ENCODE data around the gene ALDH18A1. TPM values are rescaled to one million over a fixed set of nuclear protein-coding genes. Genes with fewer than 3 reads are reported as not detected.
"Not testable (repeated sequence)": the region's sequence is repeated elsewhere in the genome, so short reads cannot be mapped to it uniquely, and the experiment has no call there.

The ALDH18A1 gene
- 10 to 100 TPM; 52.2 to 63.3 (median 60.6) TPM for polyA plus RNA-seq (ENCODE audit: insufficient read depth in 1 of 5, insufficient read length in 5 of 5, low replicate concordance in 1 of 5)
- long read RNA-seq, donor 1, transcript ALDH18A1-202 (18 exons, 3,359 nt) = major isoform, 5 of 14 reads
- long read RNA-seq, donor 1, partial matches to known transcripts = 6 of 14 reads
- long read RNA-seq, donor 1, other reads (novel, unspliced or antisense) = 0 of 14 reads
- long read RNA-seq, donor 2, transcript ALDH18A1-202 (18 exons, 3,359 nt) = major isoform, 5 of 11 reads
- long read RNA-seq, donor 2, partial matches to known transcripts = 5 of 11 reads
- long read RNA-seq, donor 2, other reads (novel, unspliced or antisense) = 0 of 11 reads
- long read RNA-seq, donor 3, transcript ALDH18A1-202 (18 exons, 3,359 nt) = major isoform, 5 of 5 reads
- long read RNA-seq, donor 3, partial matches to known transcripts = 0 of 5 reads
- long read RNA-seq, donor 3, other reads (novel, unspliced or antisense) = 0 of 5 reads
- long read RNA-seq, donor 4, partial matches to known transcripts = 5 of 8 reads
- long read RNA-seq, donor 4, other reads (novel, unspliced or antisense) = 0 of 8 reads
- long read RNA-seq, donor 5, partial matches to known transcripts = 28 of 32 reads
- long read RNA-seq, donor 5, other reads (novel, unspliced or antisense) = 0 of 32 reads
- long read RNA-seq, donor 6, transcript ALDH18A1-202 (18 exons, 3,359 nt) = major isoform, 9 of 15 reads
- long read RNA-seq, donor 6, partial matches to known transcripts = 5 of 15 reads
- long read RNA-seq, donor 6, other reads (novel, unspliced or antisense) = 0 of 15 reads
- long read RNA-seq, donor 7, transcript ALDH18A1-202 (18 exons, 3,359 nt) = major isoform, 8 of 20 reads
- long read RNA-seq, donor 7, partial matches to known transcripts = 10 of 20 reads
- long read RNA-seq, donor 7, other reads (novel, unspliced or antisense) = 0 of 20 reads
- long read RNA-seq, donor 8, partial matches to known transcripts = 0 of 2 reads
- long read RNA-seq, donor 8, other reads (novel, unspliced or antisense) = 0 of 2 reads

GRCh38 chr10:95656291-95657164, at the start of gene ALDH18A1:
TSS of gene ALDH18A1 (minus strand) at chr10:95656711. CDS start at chr10:95653377, 3,334 bp downstream.
- DNase-seq = peak; percentile 95

- no peak for DNase-seq
Observed at GRCh38 chr10:95698415-95698814, 41.9 kb upstream of the ALDH18A1 start.

- DNase-seq = no peak
Observed at GRCh38 chr10:95697429-95697828, 40.9 kb upstream of the ALDH18A1 start.

- no peak for DNase-seq
Observed at GRCh38 chr10:95694665-95695064, 38.2 kb upstream of the ALDH18A1 start.

GRCh38 chr10:95693668-95694534, 37.4 kb upstream of the ALDH18A1 start, which contains the start of gene TCTN3:
TSS of gene TCTN3 (minus strand) at chr10:95693927. CDS start at chr10:95693899, 28 bp downstream.
- DNase-seq = peak; percentile 99 to 100

GRCh38 chr10:95693071-95693667, 36.7 kb upstream of the ALDH18A1 start:
- peak in 1 of 2 donors; percentile 2 for DNase-seq

- no peak for DNase-seq
Observed at GRCh38 chr10:95691281-95691680, 34.8 kb upstream of the ALDH18A1 start.

GRCh38 chr10:95688648-95689047, 32.1 kb upstream of the ALDH18A1 start:
- no peak for DNase-seq

GRCh38 chr10:95683966-95684365, 27.5 kb upstream of the ALDH18A1 start:
- no peak for DNase-seq

GRCh38 chr10:95675403-95676116, 19.0 kb upstream of the ALDH18A1 start:
- no peak for DNase-seq

GRCh38 chr10:95674643-95675042, 18.1 kb upstream of the ALDH18A1 start:
- DNase-seq = no peak

GRCh38 chr10:95672641-95673040, 16.1 kb upstream of the ALDH18A1 start:
- not testable (repeated sequence) for DNase-seq

GRCh38 chr10:95664543-95664942, 8.0 kb upstream of the ALDH18A1 start:
- DNase-seq = no peak

GRCh38 chr10:95663496-95663895, 7.0 kb upstream of the ALDH18A1 start:
- DNase-seq = no peak

- peak in 1 of 2 donors; percentile 4 for DNase-seq
Observed at GRCh38 chr10:95661818-95662217, 5.3 kb upstream of the ALDH18A1 start.

- DNase-seq = no peak
Observed at GRCh38 chr10:95660283-95660682, 3.8 kb upstream of the ALDH18A1 start.

GRCh38 chr10:95657250-95657649, 739 bp upstream of the ALDH18A1 start:
- DNase-seq = no peak

GRCh38 chr10:95655571-95656290, 780 bp downstream of the ALDH18A1 start:
- DNase-seq = peak; percentile 27 to 30

Data from right lung (tissue), 10 donors.